OCI-LY1 (cell line): ENCODE measurements around the gene FAM167B.

Experiments used
- H2AFZ ChIP-seq: fragments of 200-600 bp; sonication (generic), shearing (Covaris generic); 2 replicates; pipeline ENCODE4 v1.6.0; 2014; ENCODE audit warnings: antibody characterized with exemption, mild to moderate bottlenecking, low read length
- H3F3A ChIP-seq: fragments of 200-600 bp; sonication (generic), shearing (Covaris generic); 2 replicates; pipeline ENCODE4 v1.6.0; 2014; ENCODE audit warnings: mild to moderate bottlenecking, antibody characterized with exemption, low read length, moderate library complexity; ENCODE audit not compliant: insufficient read depth
- H3K27ac ChIP-seq: fragments of 200-600 bp; sonication (generic); 2 replicates; pipeline ENCODE4 v1.5.1; 2014; ENCODE audit warnings: low read length, mixed run types, mild to moderate bottlenecking, low read depth; ENCODE audit not compliant: poor library complexity, severe bottlenecking
- H3K27me3 ChIP-seq: fragments of 200-600 bp; sonication (generic); 2 replicates; pipeline ENCODE4 v1.6.0; 2014; ENCODE audit warnings: antibody characterized with exemption, mild to moderate bottlenecking, low read length, moderate library complexity; ENCODE audit not compliant: insufficient read depth
- H3K36me3 ChIP-seq: fragments of 200-600 bp; sonication (generic); 2 replicates; pipeline ENCODE4 v1.6.1; 2014; ENCODE audit warnings: mild to moderate bottlenecking, antibody characterized with exemption, low read length, moderate library complexity, mixed read lengths; ENCODE audit not compliant: insufficient read depth
- H3K4me1 ChIP-seq: fragments of 200-600 bp; sonication (generic); 2 replicates; pipeline ENCODE4 v1.5.1; 2014; ENCODE audit warnings: mild to moderate bottlenecking, low read length, moderate library complexity; ENCODE audit not compliant: insufficient read depth, severe bottlenecking
- H3K4me2 ChIP-seq: fragments of 200-600 bp; sonication (generic), shearing (Covaris generic); 2 replicates; pipeline ENCODE4 v1.6.1; 2014; ENCODE audit warnings: low read length
- H3K4me3 ChIP-seq: fragments of 200-600 bp; sonication (generic); 2 replicates; pipeline ENCODE4 v1.5.1; 2014; ENCODE audit warnings: low read length, low read depth, mild to moderate bottlenecking, mixed read lengths; ENCODE audit not compliant: poor library complexity, severe bottlenecking
- H3K79me2 ChIP-seq: fragments of 200-600 bp; shearing (Covaris generic); 2 replicates; pipeline ENCODE4 v1.6.1; 2016; ENCODE audit warnings: mixed run types, low read length, mixed read lengths; ENCODE audit not compliant: insufficient read depth
- H3K9ac ChIP-seq: fragments of 200-600 bp; sonication (generic), shearing (Covaris generic); 2 replicates; pipeline ENCODE4 v1.6.1; 2014; ENCODE audit warnings: mild to moderate bottlenecking, low read length, mixed read lengths
- H3K9me2 ChIP-seq: fragments of 200-600 bp; sonication (generic), shearing (Covaris generic); 2 replicates; pipeline ENCODE4 v1.6.1; 2014; ENCODE audit warnings: low read depth, mild to moderate bottlenecking, low read length, mixed read lengths
- H3K9me3 ChIP-seq: fragments of 200-600 bp; shearing (Covaris generic); 2 replicates; pipeline ENCODE4 v1.6.1; 2014; ENCODE audit warnings: low read length, mixed read lengths
- H4K20me1 ChIP-seq: fragments of 200-600 bp; sonication (generic), shearing (Covaris generic); 2 replicates; pipeline ENCODE4 v1.6.0; 2016; ENCODE audit warnings: mild to moderate bottlenecking, low read length; ENCODE audit not compliant: insufficient read depth
- EZH2 ChIP-seq: fragments of 200-600 bp; sonication (generic), shearing (Covaris generic); IDR thresholded peaks from 2 replicates; pipeline ENCODE4 v1.8.0; 2017; ENCODE audit warnings: borderline replicate concordance, mixed run types, mild to moderate bottlenecking, antibody characterized with exemption, low read length, moderate library complexity, mixed read lengths
- TF ChIP-seq, protein P1 (sequence below): fragments of 200-600 bp; sonication (generic), shearing (Covaris generic); IDR thresholded peaks from 2 replicates; pipeline ENCODE4 v1.5.1; 2017; ENCODE audit warnings: mild to moderate bottlenecking, antibody characterized with exemption, low read length, moderate library complexity, mixed read lengths

Gene FAM167B

GRCh38 chr1:32242341-32242851 is 4.6 kb upstream of the FAM167B start:
- H3F3A ChIP-seq, result no peaks in the 10 kb centered on the region
- TF ChIP-seq, protein P1, sequence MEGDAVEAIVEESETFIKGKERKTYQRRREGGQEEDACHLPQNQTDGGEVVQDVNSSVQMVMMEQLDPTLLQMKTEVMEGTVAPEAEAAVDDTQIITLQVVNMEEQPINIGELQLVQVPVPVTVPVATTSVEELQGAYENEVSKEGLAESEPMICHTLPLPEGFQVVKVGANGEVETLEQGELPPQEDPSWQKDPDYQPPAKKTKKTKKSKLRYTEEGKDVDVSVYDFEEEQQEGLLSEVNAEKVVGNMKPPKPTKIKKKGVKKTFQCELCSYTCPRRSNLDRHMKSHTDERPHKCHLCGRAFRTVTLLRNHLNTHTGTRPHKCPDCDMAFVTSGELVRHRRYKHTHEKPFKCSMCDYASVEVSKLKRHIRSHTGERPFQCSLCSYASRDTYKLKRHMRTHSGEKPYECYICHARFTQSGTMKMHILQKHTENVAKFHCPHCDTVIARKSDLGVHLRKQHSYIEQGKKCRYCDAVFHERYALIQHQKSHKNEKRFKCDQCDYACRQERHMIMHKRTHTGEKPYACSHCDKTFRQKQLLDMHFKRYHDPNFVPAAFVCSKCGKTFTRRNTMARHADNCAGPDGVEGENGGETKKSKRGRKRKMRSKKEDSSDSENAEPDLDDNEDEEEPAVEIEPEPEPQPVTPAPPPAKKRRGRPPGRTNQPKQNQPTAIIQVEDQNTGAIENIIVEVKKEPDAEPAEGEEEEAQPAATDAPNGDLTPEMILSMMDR, result no peak
- no peak for TF ChIP-seq EZH2
- H3K36me3 ChIP-seq, result no peaks in the 10 kb centered on the region
- no peaks in the 10 kb centered on the region for H4K20me1 ChIP-seq
- H3K9ac ChIP-seq, result no peak overlapping the region
- no peak overlapping the region for H2AFZ ChIP-seq
- H3K79me2 ChIP-seq, result no peaks in the 10 kb centered on the region
- peaks cover 48% of the 10 kb centered on the region for H3K4me1 ChIP-seq
- H3K4me3 ChIP-seq, result no peak overlapping the region
- H3K4me2 ChIP-seq, result no peak overlapping the region
- no peaks in the 10 kb centered on the region for H3K27me3 ChIP-seq
- no peaks in the 10 kb centered on the region for H3K9me2 ChIP-seq
- peak overlapping the region; percentile 43 for H3K27ac ChIP-seq
- H3K9me3 ChIP-seq, result no peaks in the 10 kb centered on the region

DNA sequence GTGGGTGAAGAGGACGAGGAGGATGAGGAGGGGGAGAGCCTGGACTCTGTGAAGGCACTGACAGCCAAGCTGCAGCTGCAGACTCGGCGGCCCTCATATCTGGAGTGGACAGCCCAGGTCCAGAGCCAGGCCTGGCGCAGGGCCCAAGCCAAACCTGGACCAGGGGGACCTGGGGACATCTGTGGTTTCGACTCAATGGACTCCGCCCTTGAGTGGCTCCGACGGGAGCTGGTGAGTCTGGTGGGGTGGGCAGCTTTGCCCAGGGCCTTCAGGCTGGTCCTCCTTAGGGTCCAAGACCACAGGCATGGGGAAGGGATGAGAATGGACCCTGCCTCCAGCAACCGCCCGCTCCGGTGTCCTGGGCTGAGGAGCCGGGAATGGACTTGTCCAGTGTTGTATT is 430 bp downstream of the FAM167B start:
- Histone ChIP-seq H3K4me1 (peaks cover 68% of the 10 kb centered on the region), H3K4me2 (no peak overlapping the region)

GRCh38 chr1:32247983-32248889 is 1.2 kb downstream of the FAM167B start:
- Histone ChIP-seq H3K9me3 (no peaks in the 10 kb centered on the region), H3K4me2 (peak overlapping the region; percentile 44; the same call in 1 of the 2 replicates), H3K36me3 (no peaks in the 10 kb centered on the region), H3F3A (peaks cover 7% of the 10 kb centered on the region), H3K27me3 (no peaks in the 10 kb centered on the region), H3K4me3 (no peak overlapping the region), H3K9me2 (no peaks in the 10 kb centered on the region), H3K27ac (peak overlapping the region; percentile 100), H3K9ac (peak overlapping the region; percentile 35; the same call in 1 of the 2 replicates), H3K79me2 (no peaks in the 10 kb centered on the region), H3K4me1 (peaks cover 73% of the 10 kb centered on the region), H4K20me1 (no peaks in the 10 kb centered on the region), H2AFZ (no peak overlapping the region)
- TF ChIP-seq, protein P1, result peak; percentile 94
- TF ChIP-seq EZH2, result no peak

More for the DNA sequence above, 430 bp downstream of the FAM167B start:
- H3K4me3 ChIP-seq, result no peak overlapping the region
- no peak overlapping the region for H2AFZ ChIP-seq
- H3K9me3 ChIP-seq, result no peaks in the 10 kb centered on the region
- no peaks in the 10 kb centered on the region for H3K79me2 ChIP-seq
- H3K9ac ChIP-seq, result no peak overlapping the region; the same call in 1 of the 2 replicates
- peak overlapping the region; percentile 100 for H3K27ac ChIP-seq
- H3K27me3 ChIP-seq, result no peaks in the 10 kb centered on the region
- no peaks in the 10 kb centered on the region for H4K20me1 ChIP-seq
- no peaks in the 10 kb centered on the region for H3K36me3 ChIP-seq
- peaks cover 7% of the 10 kb centered on the region for H3F3A ChIP-seq
- H3K9me2 ChIP-seq, result no peaks in the 10 kb centered on the region
- TF ChIP-seq EZH2, result no peak
- TF ChIP-seq, protein P1, result no peak
